NOMO-1 treated with dmso at 0.1 percent for 144 hours (cell line): ENCODE measurements around the gene FAM210B.
"Not testable (repeated sequence)": the region's sequence is repeated elsewhere in the genome, so short reads cannot be mapped to it uniquely, and the experiment has no call there.

Source experiments
- DNase-seq: peaks from one replicate; lab custom pipeline; 2025; ENCODE audit not compliant: unreplicated experiment; lab: John Stamatoyannopoulos, UW

Gene FAM210B

DNA sequence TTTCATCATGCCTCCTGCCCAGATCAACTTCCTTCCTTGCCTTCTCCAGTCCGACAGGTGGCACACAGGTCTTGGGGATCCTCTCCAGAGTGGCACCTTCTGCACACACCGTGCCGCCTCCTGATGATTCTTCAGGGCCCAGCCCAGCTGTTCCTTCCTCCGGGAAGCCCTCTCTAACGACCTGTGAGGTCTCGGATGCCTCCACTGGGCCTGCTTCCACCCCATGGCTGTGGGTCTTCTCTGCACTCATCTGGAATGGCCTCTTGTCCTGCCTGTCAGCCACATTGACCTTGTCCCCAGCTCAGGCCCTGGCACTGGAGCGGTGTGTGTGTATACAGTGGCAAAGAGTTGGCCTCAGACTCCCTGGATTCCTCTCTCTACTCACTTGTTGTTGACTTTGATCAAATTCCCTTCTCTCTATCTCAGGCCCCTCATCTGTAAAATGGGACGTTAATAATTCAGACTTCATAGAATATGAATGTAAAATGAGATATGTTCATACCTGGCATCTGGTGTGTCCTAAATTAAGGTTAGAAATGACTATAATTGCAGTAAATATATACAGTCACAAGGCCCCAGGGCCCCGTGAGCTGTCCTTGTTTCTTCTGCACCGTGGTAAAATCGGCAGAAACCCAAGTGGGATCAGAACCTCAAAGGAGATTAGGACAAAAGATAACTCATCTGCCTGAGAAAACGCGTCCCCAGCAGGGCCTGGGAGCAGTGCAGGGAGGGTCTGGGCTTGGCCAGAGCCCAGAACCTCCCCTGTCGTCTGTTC is 1.5 kb downstream of the FAM210B start:
- no peak for DNase-seq

DNA sequence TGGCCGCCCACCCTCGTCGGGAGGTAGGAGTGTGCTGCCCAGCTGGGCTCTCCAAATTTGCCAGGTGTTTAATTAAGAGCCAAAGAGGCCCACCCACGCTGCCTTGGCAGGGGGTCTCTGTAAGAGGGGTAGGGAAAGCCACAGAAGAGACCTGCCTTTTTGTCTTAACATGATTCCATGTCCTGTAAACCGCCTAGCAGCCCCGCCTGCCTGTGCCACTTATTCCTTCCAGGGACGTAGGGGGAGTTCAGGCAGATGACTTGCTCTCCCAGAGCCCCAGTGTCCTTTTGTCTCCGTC is 2.1 kb downstream of the FAM210B start:
- DNase-seq, result no peak

DNA sequence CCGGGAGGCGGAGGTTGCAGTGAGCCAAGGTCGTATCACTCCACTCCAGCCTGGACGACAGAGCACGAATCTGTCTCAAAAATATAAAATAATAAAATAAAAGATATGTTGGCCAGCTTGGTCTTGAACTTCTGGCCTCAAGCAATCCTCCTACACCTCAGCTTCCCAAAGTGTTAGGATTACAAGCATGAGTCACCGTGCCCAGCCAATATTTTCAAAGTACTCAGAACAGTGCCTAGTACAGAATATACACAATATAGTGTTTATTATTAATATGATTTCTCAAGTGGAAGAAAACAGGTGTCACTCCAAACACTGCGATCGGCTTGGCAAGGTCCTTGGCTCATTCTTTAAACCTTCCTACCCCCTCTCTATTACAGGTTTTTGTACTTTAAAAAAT is 3.1 kb downstream of the FAM210B start:
- DNase-seq, result no peak

DNA sequence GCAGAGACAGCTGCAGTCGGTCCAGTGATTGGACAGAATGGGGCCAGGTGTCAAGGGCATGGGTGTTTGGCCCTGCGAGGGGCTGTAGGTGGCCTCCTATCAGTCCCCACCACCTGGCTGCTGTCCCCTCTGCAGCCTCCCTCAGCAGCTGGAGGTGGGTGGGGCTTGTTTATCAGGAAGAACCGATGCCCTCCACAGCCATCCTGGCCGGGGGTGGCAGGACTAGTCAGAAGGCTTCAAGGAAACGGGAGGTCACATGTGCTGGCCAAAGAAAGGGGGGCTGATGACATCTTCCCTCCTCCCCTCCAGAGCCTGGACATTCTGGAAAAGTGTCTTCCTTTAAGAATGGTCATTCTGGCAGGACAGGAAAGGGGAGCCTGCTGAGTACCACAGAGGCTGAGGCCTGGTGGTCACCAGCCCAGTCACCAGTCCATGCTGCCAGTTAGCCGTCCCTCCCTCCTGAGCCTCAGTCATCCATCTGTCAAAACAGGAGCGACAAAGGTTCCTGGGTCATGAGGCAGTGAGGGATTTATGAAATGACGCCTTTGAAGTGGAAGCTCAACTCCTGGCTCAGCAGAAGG is 4.1 kb downstream of the FAM210B start:
- DNase-seq, result no peak

DNA sequence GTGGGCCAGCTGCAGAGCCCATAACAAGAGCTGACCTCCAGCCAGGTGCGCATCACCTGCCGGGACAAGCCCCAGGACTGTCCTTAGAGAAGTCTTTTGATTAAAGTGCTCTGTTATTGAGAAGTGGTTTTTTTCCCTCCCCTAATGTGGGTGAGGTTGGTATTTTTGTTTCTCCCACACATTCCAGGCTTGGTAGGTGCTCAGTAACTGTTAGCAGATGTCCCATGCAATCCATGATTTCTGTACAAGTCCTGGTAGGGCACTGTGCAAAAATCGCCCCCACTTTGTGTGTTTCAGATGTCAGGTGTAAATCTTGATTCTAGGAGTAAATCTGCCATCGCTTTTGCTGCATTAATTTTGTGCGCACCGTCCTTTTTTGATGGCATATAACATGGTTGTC is 4.7 kb downstream of the FAM210B start:
- no peak for DNase-seq

DNA sequence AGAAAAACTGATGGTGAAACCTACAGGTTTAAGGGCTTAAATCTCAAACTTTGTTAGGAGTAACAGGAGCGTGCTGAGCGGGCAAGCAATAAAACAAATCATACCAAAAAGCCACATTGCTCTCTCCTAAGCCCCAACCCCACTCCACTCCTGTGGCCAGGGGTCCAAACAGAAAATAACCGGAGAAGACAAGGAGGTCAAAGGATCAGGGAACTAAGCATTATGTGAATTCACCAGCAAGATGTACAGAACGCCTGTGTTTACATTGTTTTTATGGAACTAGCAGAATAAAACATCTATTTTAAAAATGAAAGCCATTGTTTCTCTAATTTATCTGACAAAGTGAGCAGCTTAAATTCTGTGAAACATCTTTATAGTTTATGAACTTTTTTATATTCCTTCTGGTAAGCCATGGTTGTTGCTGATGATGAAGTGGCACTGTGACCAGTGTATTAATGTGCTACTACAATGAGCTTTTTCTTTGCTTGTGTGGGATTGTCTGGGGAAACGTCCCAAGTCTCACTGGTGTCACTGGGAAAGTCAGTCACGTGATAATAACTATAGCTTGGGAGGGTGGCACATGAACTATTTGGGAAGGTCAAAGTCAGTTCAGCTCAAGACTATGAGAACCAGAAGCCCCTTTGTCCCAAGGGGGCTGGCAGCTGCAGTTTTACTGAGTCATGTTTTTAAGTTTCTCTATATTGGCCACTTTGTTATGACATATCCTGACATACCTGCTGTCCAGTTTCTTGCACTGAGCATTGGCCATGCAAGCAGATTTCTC is 9.8 kb downstream of the FAM210B start:
- no peak for DNase-seq

DNA sequence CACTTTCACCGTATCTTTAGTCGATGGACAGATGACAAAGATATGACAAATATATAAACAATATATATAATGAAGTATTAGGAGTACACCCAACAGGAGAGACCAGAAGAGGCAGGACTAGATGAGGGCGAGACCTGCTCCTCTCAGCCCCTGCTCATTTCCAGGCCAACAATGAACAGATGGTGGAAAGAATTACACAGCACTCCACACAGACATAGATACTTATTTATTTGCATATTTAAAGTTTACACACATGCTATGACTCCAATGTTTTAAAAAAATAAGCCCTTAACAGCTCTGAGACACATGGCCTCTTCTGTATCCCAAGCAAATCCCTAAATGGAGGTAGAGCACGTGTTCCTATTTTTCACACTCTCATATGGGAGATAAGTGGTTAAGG is 10.4 kb downstream of the FAM210B start:
- no peak for DNase-seq

DNA sequence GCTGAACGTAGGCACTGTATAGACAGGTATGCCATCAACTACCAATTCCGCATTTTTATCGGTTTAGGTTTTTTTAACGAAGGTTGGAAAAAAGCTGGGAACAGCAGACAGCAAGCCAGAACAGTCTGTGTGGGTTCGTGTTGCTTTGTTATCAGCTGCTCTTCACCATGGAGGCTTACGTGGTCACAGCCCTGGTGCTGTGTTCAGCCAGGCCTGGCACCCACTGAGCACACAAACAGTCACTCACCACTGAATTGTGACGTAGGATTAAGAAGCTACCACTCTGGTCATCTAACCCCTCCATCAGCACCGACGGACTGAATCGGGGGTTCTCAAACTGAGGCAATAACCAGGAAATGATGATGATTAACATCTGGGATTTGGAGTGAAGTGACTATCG is 13.2 kb downstream of the FAM210B start:
- DNase-seq, result no peak

DNA sequence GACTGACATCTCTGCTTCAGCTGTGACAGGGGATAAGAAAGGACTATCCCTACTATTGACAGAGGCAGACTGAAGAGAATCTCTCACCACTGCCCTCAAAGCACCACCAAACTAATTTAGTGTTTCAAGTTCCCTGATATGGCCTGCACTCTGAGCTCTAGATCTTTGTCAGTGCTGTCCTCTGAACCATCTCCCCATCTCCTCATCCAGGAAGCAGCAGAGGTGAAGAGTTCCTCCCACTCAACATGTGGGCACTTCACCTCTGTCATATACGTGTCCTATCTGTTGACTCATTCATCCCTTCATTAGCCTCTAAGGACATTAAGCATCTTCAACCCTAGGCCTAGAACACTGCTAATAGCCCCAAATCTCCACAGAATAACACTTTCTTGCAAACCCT is 14.1 kb downstream of the FAM210B start:
- DNase-seq, result no peak

DNA sequence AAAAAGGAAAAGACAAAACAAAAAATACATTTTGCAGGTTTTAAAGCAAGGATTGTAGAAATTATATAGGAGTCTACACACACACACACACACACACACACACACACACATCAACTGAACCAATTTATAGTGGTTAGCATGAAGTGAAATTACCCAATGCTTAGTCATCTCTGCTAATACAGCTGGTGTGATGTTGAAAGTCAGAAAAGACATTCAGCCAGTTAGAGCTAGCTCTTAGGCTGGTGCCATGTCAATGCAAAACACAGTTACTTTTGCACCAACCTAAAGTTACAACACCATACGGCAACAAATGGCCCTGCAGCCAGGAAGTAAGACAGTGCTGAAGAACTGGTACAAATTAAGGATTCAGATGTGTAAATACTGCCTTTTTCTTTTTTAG is 15.2 kb downstream of the FAM210B start:
- peak; percentile 68 for DNase-seq

DNA sequence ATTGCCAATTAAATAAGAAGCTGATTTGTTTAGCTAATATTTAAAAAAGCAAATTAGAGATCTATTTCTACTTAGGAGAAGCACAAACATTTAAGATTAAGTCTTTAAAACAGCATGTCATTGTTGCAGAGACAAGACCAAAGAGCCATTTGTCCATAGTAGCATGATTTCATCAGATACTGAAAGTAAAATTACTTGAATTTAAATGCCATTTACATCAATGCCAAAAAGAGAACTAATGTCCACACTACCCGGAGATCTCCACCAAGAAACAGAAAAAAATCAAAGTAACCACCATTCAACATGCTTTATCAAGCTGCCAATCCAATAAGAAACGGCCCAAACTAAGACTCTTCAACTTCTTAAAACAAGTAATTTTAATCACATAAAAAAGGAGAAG is 17.6 kb downstream of the FAM210B start:
- no peak for DNase-seq

DNA sequence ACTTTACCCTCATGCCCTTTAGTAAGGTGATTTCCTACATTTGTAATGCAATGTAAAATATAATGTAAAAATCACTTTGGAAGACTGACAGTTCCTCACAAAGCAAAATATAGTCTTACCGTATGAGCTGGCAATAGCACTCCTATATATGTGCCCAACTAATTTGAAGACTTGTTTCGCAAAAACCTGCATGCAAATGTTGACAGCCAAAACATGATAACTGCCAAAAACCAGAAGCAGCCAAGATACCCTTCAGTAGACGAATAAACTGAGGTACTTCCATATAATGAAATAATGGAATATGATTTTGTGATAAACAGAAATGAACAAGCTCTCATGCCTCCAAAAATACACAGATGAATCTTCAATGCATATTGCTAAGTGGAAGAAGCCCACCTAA is 19.6 kb downstream of the FAM210B start:
- no peak for DNase-seq

DNA sequence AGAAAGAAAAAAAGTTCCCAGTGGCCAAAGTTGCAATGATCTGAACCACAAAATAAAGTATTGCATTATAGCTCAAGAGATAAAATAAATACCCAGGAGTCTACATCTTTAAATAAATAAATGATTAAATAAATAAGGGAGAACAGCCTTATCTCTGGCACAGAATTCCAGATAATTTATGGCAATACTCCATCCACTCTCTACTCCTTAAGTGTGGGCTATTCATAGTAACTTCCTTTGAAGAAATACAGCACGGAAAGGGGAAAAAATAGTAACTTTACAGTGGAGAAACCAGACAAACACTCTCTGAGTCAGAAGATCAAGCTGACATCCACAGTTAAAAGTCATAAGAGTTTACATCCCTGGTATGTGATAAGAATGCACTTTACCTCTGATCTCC is 21.6 kb downstream of the FAM210B start:
- DNase-seq, result no peak

DNA sequence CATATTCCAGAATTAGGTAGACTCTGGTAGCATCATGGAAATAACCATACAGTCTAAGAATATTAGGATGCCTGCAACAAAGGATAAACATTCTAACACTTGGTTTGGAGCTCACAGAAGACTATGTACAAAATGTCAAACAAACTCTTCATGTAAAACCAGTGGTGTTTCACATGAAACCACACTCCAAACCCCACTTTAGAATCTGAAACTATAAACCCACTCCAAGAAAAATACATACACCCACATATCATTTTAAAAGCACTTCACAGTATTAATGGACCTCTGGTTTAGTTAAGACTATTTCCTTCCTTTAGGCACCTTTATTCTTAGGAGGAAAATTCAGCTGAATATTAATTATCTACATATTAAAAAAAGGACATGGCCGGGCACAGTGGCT is 22.7 kb downstream of the FAM210B start:
- DNase-seq, result no peak

DNA sequence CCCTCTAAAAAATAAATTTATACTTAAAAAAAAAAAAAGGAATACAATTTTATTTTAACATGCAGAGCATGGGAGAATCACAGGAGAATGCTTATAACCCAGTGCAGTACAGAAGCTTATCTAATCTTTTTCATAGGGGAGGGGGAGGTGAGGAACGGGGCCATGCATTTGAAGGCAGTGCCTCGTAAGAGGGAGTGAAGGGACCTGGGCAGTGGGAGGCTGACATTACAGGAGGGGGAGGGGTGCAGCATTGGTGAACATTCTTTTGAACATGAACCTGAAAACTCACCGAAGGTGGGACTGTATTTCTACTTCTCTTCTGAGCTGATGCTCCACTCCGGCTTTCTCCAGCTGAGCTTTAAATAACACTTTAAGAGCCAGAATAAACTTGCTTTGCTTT is 23.9 kb downstream of the FAM210B start:
- no peak for DNase-seq

DNA sequence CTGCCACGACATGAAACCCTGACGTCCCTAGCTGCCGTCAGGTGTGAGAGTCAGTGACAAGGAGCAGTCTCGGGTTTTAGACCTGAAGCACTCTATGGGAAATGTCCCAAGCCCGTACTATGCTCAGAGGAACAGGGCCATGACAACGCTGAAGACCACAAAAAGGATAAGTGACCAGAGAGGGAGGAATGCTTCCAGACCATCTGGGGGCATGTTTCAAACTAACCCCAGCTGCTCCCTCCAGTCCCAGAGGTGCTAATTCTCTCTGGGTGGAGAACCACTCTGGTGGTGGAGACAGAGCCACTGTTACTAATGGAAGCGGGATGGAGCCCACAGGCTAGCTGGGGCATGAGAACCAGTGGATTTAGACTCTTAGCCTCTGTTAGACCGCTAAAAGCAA is 24.6 kb downstream of the FAM210B start:
- no peak for DNase-seq

DNA sequence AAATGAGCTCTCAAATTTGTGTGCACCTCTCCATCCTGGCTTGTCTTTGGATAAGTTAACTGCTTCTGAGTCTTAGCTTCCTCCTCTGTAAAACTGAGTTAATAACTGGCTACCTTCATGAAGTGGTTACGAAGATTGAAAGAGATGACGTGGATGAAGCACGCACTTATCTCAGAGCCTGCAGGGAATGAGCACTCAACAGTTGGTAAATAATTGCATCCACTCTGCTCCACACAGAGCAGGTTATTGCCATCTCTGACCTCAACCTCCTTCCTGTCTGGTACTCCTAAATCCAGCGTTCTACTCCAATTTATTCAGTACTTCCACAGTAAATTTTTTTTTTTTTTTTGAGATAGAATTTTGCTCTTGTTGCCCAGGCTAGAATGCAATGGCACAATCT is 26.4 kb downstream of the FAM210B start:
- DNase-seq, result no peak

DNA sequence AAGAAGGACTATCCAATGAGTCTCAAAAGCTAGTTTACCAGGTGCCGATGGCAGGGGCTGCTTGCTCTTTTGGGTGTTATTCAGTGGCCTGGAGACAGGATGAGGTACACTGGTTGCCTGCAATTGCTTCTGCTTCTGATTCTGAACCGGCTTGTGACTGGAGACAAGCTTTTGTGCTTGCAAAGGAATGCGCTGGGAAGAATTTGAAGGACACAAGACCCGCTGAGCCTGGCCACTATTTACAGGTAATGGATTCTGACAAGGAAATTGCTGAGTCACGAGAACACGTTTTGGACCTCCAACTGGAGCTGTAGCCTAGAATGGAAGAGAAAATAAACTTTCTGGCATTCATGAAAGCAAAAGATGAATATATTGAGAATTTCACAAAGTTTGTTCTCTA is 27.4 kb downstream of the FAM210B start:
- no peak for DNase-seq

DNA sequence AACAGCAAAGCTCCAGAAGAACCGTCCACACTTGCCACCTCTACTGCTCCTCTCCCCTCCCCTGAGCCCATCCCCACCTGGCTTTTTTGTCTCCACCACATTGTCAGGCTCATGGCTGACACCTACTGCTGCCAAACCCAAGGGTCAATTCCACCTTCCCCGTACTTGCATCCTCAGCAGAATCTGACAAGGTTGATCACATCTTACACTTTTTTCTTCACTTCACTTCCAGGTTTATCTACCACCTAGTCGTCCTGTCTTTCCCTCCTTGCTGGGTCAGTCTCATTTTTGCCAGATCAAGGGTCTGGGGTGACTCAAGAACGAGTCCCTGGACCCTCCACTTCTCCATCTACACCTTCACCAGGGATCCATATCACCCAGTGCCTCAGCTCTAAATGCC is 30.1 kb downstream of the FAM210B start:
- DNase-seq, result no peak

DNA sequence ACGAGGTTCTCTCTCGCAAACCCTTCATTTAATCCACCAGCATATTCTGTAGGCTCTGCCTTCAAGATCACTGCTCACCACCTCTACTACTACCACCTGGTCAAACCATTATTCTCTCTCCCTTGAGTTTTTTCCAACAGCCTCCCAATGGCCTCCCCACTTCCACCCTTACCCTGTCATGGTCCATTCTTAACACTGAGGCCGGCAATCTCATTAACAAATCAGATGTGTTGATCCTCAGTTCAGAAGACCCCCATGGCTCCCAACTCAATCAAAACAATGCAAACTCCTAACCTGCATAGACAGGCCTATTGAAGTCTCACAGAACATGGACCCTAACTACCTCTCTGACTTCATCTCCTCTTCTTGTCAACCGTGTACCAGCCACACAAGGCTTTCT is 31.0 kb downstream of the FAM210B start:
- DNase-seq, result no peak

DNA sequence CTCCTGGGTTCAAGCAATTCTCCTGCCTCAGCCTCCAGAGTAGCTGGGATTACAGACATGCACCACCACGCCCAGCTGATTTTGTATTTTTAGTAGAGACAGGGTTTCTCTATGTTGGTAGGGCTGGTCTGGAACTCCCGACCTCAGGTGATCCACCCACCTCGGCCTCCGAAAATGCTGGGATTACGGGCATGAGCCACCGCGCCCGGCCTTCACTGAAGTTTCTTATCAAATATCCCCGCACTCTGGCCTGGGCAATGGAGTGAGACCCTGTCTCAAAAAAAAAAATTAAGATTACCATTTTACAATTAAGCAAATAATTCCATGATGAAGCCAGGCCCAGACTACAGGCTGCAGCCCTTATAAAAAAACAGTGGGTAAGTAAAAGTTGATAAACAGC is 31.6 kb downstream of the FAM210B start:
- DNase-seq, result not testable (repeated sequence)

DNA sequence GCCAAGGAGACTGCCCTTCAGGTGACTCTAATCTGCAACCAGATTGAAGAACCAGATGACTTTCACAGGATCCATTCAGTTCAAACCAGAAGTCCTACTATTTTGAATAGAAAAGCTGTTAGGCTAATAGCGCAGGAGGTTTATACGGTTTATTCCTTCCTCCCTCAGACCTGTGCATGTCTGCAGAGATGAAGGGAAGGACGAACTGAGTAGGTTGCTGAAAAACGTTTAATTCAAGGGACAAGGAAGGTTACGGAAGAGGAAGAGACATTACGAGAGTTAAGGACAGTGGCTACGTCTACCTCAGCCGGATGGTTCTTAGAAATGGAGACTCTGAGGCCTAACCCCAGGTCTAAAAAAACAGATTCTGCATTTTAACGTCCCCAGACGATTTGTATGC is 32.3 kb downstream of the FAM210B start:
- peak; percentile 25 for DNase-seq
